Gastrocnemius medialis (tissue), 4 donors: Measurements from ENCODE around the gene TNNT3.

ENCODE experiments used
- POLR2A ChIP-seq, 2 donors: fragments of 450-650 bp; IDR thresholded peaks; one replicate each; pipeline ENCODE4 v1.6.1; 2017; ENCODE audit warnings: antibody characterized with exemption in 2 of 2, mild to moderate bottlenecking in 2 of 2, moderate library complexity in 2 of 2
- TF ChIP-seq, protein P1 (sequence below), 5 experiments: fragments of 450-650 bp in 3 of 5; fragments of 200-600 bp in 2 of 5; sonication (generic) in 2 of 5; IDR thresholded peaks in 4 of 5; conservative IDR thresholded peaks in 1 of 5; 1 replicate in 4 of 5; 2 replicates in 1 of 5; pipeline ENCODE4 v1.5.1; 2016 to 2019; ENCODE audit warnings: antibody characterized with exemption in 5 of 5, mild to moderate bottlenecking in 3 of 5, moderate library complexity in 3 of 5

DNA sequence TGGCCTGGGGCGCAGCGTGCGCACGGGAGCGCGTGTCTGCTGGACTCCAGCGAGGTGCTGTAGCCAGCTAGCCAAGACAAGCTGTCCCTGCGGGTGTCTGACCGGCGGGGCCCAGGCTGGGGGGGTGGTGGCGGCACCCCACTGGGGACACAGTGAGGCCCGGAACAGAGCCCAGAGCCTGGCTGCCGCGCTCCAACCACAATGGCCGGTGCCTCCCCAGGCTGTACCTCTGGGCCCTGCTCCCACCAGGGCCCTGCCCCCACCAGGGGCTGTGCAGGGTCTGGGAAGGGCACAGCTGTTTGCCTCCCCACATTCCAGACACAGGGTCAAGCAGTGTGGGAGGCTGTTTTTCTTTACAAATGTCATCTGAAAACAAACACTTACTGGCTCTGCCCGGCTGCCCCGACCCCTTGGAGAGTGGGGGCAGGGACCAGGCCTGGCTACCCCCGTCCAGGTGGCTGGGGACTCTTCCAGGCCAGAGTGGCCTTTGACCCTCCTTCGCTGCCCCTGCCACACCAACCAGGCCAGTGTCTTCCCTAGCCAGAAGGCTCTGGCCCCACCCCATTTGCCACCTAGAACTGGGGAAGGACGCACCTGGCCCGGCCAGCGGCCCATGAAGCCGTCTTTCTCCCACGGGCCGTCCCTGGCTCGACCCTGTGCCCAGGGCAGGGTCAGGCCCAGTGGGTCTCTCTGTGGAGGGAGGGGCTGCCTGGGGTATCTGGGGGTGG, 63.5 kb downstream of the TNNT3 start:
- TF ChIP-seq, protein P1, sequence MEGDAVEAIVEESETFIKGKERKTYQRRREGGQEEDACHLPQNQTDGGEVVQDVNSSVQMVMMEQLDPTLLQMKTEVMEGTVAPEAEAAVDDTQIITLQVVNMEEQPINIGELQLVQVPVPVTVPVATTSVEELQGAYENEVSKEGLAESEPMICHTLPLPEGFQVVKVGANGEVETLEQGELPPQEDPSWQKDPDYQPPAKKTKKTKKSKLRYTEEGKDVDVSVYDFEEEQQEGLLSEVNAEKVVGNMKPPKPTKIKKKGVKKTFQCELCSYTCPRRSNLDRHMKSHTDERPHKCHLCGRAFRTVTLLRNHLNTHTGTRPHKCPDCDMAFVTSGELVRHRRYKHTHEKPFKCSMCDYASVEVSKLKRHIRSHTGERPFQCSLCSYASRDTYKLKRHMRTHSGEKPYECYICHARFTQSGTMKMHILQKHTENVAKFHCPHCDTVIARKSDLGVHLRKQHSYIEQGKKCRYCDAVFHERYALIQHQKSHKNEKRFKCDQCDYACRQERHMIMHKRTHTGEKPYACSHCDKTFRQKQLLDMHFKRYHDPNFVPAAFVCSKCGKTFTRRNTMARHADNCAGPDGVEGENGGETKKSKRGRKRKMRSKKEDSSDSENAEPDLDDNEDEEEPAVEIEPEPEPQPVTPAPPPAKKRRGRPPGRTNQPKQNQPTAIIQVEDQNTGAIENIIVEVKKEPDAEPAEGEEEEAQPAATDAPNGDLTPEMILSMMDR (IDR thresholded peaks at IDR 0.05 in 4 of 5, conservative IDR thresholded peaks at IDR 0.05 in 1 of 5): no peak
- TF ChIP-seq POLR2A (IDR thresholded peaks at IDR 0.05): no peak
